ENCODE data around the gene LIN52. TPM values are rescaled to one million over a fixed set of nuclear protein-coding genes. Genes with fewer than 3 reads are reported as not detected.

LIN52 gene, protein sequence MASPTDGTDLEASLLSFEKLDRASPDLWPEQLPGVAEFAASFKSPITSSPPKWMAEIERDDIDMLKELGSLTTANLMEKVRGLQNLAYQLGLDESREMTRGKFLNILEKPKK
- 9.1 and 10.9 TPM in 2 replicates for total RNA-seq

DNA sequence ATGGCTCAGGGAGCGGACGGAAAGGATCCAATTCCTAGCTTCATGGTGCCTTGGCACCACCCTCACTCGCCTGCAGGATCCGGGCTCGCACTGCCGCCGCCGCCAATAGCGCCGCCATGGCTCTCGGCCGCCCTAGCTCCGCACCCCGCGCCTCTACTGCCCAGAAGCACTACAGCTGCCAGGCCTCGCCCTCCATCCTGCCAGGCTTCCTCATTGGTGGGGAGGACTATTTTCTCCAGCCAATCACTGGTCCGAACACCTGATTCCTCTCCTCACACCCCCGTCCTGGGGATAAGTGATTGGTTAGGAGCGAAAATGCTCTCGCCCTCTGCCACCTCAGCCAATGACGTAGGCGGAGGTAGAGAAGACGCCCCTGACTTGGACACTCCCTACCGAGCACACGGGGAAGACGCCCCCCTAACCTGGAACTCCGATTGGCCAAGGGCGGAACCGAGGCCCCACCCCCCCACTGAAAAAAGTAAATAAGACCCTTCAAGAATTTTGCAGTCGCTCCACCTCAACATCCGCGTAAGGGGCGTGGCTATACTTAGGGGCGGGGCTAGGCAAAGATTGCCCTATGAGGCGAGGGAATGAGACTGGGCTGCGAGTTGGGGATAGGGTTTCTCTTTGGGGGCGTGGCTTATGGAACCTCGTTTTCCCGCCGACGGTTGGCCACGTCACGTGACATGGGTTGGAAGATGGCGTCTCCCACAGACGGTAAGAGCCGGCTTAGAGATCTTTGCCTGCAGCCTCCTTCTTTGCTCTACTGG, at the start of gene LIN52, which contains the start of gene ALDH6A1:
LIN52 (plus strand) TSS at position 680 of the 770 bp plus-strand sequence; CDS start at position 699, 19 bp downstream.
ALDH6A1 (minus strand) TSS at position 177 of the 770 bp plus-strand sequence; CDS start at position 118, 59 bp downstream.

DNA sequence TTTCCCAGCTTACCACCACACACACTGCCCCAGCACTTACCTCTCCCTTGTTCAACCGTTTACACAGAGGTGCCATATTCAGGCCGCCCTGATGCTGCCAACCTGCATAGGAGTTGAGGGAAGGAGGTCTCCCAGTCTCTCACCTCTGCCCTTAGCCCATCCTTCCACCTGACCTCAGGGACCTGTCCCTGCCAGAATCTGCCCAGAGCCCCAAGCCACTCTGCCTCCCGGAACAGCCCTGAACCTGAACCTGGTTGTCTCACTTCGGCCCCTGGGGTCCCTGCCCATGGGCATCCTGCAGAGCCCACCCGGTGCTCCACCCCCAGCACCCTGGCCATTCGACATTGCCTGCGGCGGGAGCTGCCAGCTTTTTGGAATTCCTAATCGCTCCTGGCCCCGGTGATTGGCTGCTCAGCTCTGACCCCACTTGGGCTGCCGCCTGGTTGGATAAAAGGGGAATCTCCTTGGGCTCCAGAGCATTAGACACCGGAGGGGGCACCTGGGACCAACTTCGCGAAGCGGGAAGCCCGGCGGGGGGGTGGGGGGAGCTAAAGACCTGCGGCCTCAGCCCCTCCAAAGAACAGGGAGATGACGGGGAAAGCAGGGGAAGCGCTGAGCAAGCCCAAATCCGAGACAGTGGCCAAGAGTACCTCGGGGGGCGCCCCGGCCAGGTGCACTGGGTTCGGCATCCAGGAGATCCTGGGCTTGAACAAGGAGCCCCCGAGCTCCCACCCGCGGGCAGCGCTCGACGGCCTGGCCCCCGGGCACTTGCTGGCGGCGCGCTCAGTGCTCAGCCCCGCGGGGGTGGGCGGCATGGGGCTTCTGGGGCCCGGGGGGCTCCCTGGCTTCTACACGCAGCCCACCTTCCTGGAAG, 154.5 kb downstream of the LIN52 start, which contains the start of gene VSX2:
VSX2 (plus strand) TSS at position 476 of the 874 bp plus-strand sequence; CDS start at position 589, 113 bp downstream.

Other genes starting within 250 kb of the LIN52 start
- 1.9 and 2.1 TPM in 2 replicates for gene PTGR2, start 233.1 kb upstream of the LIN52 start, total RNA-seq
- 67.9 and 72.0 TPM in 2 replicates for gene ZNF410, start 198.1 kb upstream of the LIN52 start, total RNA-seq
- gene FAM161B, start 134.9 kb upstream of the LIN52 start, total RNA-seq: 1.7 and 1.9 TPM in 2 replicates
- 15.5 and 18.8 TPM in 2 replicates for gene COQ6, start 134.7 kb upstream of the LIN52 start, total RNA-seq
- 6.8 TPM in 2 replicates for gene ENTPD5, start 65.7 kb upstream of the LIN52 start, total RNA-seq
- 1.9 and 2.4 TPM in 2 replicates for gene BBOF1, start 65.6 kb upstream of the LIN52 start, total RNA-seq
- gene ALDH6A1, start 503 bp upstream of the LIN52 start, total RNA-seq: 14.3 and 24.2 TPM in 2 replicates
- gene VSX2, start 154.5 kb downstream of the LIN52 start, total RNA-seq: not detected in 2 replicates
- gene ABCD4, start 218.0 kb downstream of the LIN52 start, total RNA-seq: 28.3 and 48.8 TPM in 2 replicates